ENCODE data around the gene GNB1L.
"Not testable (repeated sequence)": the region's sequence is repeated elsewhere in the genome, so short reads cannot be mapped to it uniquely, and the experiment has no call there.

The GNB1L gene

DNA sequence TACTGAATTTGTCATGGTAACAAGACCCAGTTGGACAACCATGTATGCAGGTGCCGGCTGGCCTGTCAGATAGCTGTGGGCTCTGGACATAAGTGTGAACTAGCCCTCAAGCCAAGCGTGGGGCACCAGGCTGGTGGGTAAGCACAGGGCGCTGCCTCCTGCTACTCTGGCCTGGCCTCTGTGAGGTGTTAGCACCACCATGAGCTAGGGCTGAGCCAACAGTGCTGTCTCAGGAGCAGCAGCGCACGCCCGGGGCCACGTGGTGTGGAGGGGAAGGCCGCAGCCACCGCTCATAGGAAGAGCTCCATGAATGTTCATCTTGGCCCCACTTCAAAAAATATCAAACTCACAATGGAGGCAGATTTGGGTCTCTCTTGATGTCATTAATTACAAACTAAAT is 35.3 kb upstream of the GNB1L start:
- no peak for DNase-seq (ENCODE audit: low read depth in 1 of 2, low spot score in 1 of 2)

- DNase-seq (ENCODE audit: low read depth in 1 of 2, low spot score in 1 of 2) = no peak
These were observed 33.6 kb upstream of the GNB1L start for GRCh38 chr22:19888131-19888746.

DNA sequence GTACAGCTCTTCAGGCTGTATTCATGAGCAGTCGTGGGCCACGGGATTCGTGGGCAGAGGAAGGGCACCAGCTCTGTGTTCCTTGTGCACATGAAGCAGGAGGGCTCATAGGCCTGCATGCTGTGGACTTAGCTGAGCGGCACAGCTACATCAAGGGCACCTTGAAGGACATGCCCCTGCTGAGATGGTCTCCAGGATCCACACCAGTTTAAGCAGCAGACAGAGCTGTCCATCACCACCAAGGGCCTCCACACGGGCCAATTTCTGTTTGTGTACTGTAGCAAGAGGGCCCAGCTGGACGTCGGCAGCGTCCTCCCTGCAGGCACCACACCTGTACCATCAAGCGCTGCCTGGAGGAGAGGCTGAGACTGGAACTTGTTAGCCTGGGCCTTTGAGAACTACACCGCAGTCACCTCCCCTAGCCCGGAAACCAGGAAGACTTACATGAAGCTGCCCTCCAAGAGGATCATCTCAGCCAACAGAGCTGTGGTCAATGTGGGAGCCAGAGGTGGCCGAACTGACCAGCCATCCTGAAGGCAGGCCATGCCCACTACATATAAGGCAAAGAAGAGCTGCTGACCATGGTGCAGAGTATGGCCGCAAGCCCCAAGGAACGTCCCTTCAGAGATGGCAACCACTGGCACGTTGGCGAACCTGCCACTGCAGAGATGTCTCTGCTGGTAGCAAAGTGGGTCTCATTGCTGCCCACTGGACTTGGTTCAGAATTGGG is 32.7 kb upstream of the GNB1L start:
- DNase-seq (ENCODE audit: low read depth in 1 of 2, low spot score in 1 of 2) = no peak

- no peak for DNase-seq (ENCODE audit: low read depth in 1 of 2, low spot score in 1 of 2)
These were observed 32.1 kb upstream of the GNB1L start for GRCh38 chr22:19886605-19887255.

GRCh38 chr22:19885841-19886592 is 31.3 kb upstream of the GNB1L start:
- DNase-seq (ENCODE audit: low read depth in 1 of 2, low spot score in 1 of 2) = no peak

GRCh38 chr22:19884954-19885751 is 30.5 kb upstream of the GNB1L start:
- no peak for DNase-seq (ENCODE audit: low read depth in 1 of 2, low spot score in 1 of 2)

- DNase-seq (ENCODE audit: low read depth in 1 of 2, low spot score in 1 of 2) = no peak
These were observed 29.7 kb upstream of the GNB1L start for GRCh38 chr22:19884161-19884953.

DNA sequence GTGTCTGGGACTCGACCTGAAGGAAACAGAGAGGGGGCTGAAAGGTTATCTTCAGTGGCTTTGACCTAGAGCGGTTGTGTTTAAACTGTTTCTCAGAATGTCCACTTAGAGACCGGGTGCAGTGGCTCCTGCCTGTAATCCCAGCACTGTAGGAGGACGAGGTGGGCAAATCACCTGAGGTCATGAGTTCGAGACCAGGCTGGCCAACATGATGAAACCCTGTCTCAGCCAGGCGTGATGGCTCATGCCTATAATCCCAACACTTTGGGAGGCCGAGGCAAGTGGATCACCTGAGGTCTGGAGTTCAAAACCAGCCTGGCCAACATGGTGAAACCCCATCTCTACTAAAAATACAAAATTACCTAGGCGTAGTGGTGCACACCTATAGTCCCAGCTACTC is 28.8 kb upstream of the GNB1L start:
- not testable (repeated sequence) for DNase-seq (ENCODE audit: low read depth in 1 of 2, low spot score in 1 of 2)

DNA sequence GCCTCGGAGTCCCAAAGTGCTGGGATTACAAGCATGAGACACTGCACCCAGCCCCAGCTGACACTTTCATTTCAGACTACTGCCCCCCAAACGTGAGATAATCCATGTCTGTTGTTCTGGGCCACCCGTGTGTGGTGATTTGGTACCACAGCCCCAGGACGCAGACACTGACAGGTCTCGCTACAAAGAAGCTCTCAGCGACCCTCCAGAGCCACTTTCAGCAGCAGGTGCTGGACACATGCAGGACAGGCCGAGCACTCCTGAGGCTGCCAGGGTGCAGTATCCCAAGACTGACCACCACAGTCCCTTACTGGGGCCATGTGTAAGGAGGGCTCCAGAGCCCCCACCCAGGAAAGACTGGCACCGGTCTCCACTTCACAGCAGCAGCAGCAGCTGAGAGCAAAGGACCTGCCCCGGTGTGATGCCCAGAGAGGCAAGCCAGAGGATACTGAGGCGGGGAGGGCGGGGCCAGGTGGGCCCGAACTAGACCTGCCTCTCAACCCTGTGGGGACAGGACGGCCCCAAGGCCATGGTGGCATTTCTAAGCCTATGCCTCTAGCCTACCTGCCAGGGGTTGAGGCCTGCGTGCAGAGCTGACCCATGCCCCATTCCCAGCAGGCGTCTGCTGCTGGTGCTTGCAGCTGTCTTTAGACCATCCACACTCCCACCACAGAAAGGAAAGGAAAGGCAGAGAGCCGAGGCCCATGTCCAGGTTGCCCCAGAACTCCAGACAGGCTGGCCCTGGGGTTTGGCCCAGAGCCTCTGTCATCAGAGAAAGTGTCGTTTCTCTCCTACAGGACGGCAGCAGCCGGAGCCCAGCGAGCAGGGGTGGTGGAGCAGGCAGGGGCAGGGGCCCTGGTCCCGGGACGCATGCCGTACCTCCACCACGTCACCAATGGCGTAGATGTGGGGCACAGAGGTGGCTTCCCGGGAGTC is 28.0 kb upstream of the GNB1L start:
- peak in 1 of 2 donors; percentile 1 for DNase-seq (ENCODE audit: low read depth in 1 of 2, low spot score in 1 of 2)

DNA sequence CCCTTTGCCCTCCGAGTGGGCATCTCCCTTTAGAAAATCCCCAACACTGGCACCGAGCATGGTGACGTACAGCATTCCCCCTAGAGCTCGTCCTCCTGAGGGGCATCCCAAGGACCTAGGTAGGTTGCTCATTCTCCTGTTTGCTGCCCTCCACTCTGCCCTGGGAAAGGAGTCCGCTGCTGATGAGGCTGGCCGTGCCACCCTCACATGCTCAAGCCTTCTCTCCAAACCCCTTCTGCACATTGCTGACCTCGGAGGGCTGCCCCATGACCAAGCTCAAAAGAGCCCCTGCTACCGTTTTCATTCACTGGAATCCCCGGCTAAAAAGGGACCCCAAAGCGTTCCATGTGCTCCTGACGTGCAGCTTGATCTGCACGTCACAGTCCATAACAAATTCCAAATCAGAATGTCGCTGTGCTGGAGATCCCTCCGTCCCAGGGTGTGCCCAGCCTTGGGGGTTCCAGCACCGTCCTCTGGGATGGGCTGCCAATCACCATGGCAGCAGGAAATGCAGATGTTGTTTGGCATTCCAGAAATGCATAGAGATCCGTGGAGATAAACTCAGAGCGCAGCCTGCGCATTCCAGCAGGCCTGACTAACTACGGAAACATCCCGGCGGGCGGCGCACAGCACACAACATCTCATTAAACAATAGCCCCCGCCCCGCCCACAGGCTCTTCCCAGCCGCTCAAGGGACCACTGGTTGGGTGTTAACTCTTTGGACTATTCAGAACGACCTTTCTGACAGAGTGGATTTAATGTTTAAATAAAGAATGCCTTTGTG is 26.3 kb upstream of the GNB1L start:
- peak in 1 of 2 donors; percentile 1 for DNase-seq (ENCODE audit: low read depth in 1 of 2, low spot score in 1 of 2)

DNA sequence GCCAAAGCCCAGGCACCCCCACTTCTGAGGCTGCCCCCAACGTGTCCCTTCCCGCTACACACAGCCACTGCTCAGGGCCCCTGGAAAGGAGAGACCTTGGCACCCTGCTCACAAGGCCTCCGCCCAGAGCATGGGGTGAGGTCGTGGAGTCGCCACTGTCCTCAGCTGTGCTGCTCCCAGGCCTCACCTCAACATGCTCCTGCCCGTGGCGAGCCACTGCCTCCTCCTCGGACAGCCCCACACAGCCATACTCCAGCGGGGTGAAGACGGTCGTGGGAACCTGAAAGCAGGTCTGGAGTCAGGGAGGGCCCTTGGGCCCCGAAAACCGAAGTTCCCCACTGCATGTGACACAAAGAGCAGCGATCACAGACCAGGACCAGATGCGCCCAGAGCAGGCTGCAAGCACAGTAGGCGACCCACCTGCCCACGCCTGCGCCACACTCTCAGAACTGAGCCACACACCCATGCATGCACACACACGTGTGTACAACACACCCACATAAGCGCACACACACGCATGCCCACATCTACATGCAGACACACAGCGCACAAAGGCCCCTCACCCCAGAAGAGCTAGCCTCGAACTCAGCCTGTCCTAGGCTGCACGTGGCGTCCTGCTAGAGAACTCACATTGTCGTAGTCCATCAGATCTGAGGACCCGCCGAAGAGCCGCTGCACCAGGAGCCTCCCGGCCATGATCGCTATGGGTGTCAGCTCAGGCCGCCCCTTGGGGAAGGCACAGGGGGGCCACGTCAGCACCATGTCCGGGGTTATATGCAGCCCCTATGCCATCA is 25.5 kb upstream of the GNB1L start:
- DNase-seq (ENCODE audit: low read depth in 1 of 2, low spot score in 1 of 2) = peak in 1 of 2 donors; percentile 2

- DNase-seq (ENCODE audit: low read depth in 1 of 2, low spot score in 1 of 2) = no peak
These were observed 24.9 kb upstream of the GNB1L start for GRCh38 chr22:19879643-19879991.

DNA sequence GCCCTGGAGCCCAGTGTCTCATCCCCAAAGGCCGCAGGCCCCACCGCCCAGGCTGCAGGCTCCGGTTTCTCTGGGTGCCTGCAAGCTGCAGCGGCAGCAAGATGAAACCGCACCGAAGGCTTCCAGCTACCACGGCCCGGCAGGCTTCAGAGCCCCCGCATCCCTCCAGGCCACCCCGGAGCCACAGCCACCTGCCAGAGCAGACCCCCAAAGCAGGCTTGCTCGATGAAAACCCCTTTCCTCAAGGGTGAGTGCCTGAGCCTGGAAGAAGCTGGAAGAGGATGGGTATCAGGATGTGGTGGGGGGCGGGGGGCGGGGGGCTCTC is 24.5 kb upstream of the GNB1L start:
- no peak for DNase-seq (ENCODE audit: low read depth in 1 of 2, low spot score in 1 of 2)

DNA sequence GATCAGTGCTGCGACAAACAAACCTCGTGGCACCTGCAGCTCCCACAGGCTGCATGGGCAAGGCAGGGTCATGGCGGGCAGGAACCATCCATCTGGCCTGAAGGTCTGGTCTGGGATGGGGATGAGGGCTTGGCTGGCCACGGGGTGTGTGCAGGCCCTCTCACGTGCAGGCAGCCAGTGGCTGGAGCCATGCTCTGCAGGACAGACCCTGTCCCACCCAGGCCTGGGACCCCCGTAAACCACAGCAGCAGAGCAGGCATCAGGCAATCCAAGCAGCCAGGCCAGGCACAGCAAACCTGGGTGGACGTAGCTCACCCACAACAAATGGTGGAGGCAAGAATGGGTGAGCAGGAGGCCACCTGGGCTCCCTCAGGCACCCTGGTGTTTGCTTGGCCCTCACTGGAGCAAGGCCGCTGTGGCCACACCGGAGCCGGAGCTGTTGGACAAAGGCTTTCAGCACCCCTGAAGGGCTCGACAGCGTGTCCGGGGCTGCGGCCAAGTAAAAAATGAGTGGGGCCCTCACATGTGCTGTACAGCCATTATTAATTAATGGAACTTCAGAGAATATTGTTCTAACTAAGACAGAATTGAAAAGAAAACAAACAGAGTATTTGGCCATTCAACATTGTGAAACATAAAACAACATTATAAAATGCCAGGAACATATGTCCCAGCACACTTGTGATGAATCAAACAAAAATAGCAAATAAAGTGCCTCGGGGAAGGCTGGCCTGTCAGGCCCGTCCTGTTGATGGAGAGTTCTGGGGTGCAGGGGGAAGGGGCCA is 24.0 kb upstream of the GNB1L start:
- DNase-seq (ENCODE audit: low read depth in 1 of 2, low spot score in 1 of 2) = peak in 1 of 2 donors; percentile 2

GRCh38 chr22:19877626-19878339 is 23.1 kb upstream of the GNB1L start:
- DNase-seq (ENCODE audit: low read depth in 1 of 2, low spot score in 1 of 2) = peak in 1 of 2 donors; percentile 2

DNA sequence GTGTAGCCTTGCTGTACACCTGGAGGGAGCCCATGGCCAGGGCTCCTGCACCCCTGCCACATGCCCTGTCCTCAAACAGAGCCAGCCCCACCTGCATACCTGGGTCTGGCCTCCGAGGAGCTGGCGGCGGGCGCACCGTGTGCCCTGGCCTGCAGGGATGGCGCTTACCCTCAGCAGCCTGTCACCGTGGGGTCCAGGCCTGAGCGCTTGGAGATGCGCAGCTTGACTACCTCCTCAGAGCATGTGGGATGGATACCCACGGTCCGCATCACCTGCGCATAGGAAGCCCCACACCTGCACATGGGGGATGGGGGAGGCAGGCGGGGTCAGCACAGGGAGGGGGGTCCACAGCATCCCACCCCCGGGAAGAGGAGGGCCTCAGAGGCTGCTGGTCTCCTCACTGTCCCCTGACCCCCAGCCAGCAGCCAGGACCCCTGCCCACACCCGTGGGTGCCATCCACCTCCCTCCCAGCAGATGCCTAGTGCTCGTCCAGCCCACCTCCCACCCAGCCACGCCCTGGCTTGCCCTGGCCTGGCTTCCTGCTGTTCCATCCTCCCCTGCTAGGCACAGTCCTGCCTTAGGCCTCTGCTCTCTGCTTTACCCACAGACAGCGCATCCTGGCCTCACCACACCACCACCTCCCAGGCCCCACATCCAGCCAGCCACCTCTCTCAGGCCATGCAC is 22.4 kb upstream of the GNB1L start:
- peak in 1 of 2 donors; percentile 2 for DNase-seq (ENCODE audit: low read depth in 1 of 2, low spot score in 1 of 2)
